HepG2 (cell line): ENCODE measurements around the gene RDM1. TPM values are rescaled to one million over a fixed set of nuclear protein-coding genes. Genes with fewer than 3 reads are reported as not detected.

ENCODE experiments used
- ATAC-seq: fragments of 200-7000 bp; cut with Tn5 transposase; 3 replicates; pipeline ENCODE4 v1.9.1; 2020; ENCODE audit warnings: mild to moderate bottlenecking, moderate library complexity
- BruUV-seq: library from RNA; stranded (reverse); fragments of 400-500 nt; replicated peaks from 2 replicates; lab custom pipeline; 2021; lab: Mats Ljungman, UMichigan
- CTCF ChIA-PET: fragments of 300-600 bp; formaldehyde crosslinking; extraction: SDS; loops from one replicate; lab custom pipeline; 2021; ENCODE audit warnings: low total read pairs, inconsistent platforms, low intra/inter-chr PET ratio; lab: Yijun Ruan, JAX
- POLR2A ChIA-PET: fragments of 350-600 bp; sonication (Branson Sonifier 250); formaldehyde crosslinking; loops from one replicate; lab custom pipeline; 2020; ENCODE audit warnings: antibody characterized with exemption, inconsistent platforms; lab: Yijun Ruan, JAX
- DNase-seq: peaks from one replicate; pipeline ENCODE4 v3.0.0-alpha.2; 2015; ENCODE audit warnings: low spot score
- FAIRE-seq: peaks from 3 replicates; lab custom pipeline; 2011; peaks lifted over from hg19 to GRCh38; lab: Jason Lieb, UNC
- H2AFZ ChIP-seq: one replicate; pipeline ENCODE4 v1.6.1; 2011; ENCODE audit warnings: low read length, inconsistent platforms
- H3K27ac ChIP-seq: fragments of 300-600 bp; 3 replicates; pipeline ENCODE4 v1.8.0; 2011; ENCODE audit warnings: mixed run types, mild to moderate bottlenecking, mixed read lengths, low read length, inconsistent platforms; ENCODE audit not compliant: insufficient read depth; ENCODE audit errors: extremely low read length
- H3K27me3 ChIP-seq, 2 experiments: fragments of 200-600 bp in 1 of 2; 2 replicates in 1 of 2; 3 replicates in 1 of 2; pipeline versions ENCODE4 v1.6.0 to v1.8.0; 2011; ENCODE audit warnings: low read length in 2 of 2, mild to moderate bottlenecking in 2 of 2, moderate library complexity in 2 of 2, inconsistent platforms in 1 of 2; ENCODE audit not compliant: insufficient read depth in 2 of 2, control insufficient read depth in 1 of 2
- H3K36me3 ChIP-seq, 2 experiments: fragments of 200-600 bp in 1 of 2; replicated peaks in 1 of 2; 2 replicates in 1 of 2; 3 replicates in 1 of 2; pipeline versions ENCODE4 v1.5.1 to v1.8.0; 2011; ENCODE audit warnings: low read length in 2 of 2, inconsistent platforms in 1 of 2; ENCODE audit not compliant: insufficient read depth in 2 of 2, control insufficient read depth in 1 of 2
- H3K4me1 ChIP-seq: 2 replicates; pipeline ENCODE4 v1.5.1; 2012; ENCODE audit warnings: low read length, inconsistent platforms; ENCODE audit not compliant: insufficient read depth
- H3K4me2 ChIP-seq: 2 replicates; pipeline ENCODE4 v1.6.0; 2011; ENCODE audit warnings: low read depth, low read length, inconsistent platforms
- H3K4me3 ChIP-seq, 3 experiments: fragments of 200-600 bp in 1 of 3; sonication (generic), shearing (Covaris generic) in 1 of 3; replicated peaks in 1 of 3; 2 replicates each; pipeline ENCODE4 v1.5.1; 2011 to 2016; ENCODE audit warnings: low read length in 3 of 3, inconsistent platforms in 2 of 3, low read depth in 2 of 3, mild to moderate bottlenecking in 2 of 3, control low read depth in 1 of 3, mixed read lengths in 1 of 3; ENCODE audit not compliant: insufficient read depth in 1 of 3
- H3K79me2 ChIP-seq: one replicate; pipeline ENCODE4 v1.6.1; 2011; ENCODE audit warnings: low read length, inconsistent platforms; ENCODE audit not compliant: insufficient read depth
- H3K9ac ChIP-seq: 2 replicates; pipeline ENCODE4 v1.6.0; 2011; ENCODE audit warnings: mild to moderate bottlenecking, low read depth, low read length, inconsistent platforms; ENCODE audit not compliant: insufficient read depth
- H3K9me3 ChIP-seq: 2 replicates; pipeline ENCODE4 v1.5.1; 2012; ENCODE audit warnings: mild to moderate bottlenecking, low read length
- H4K20me1 ChIP-seq: 2 replicates; pipeline ENCODE4 v1.6.0; 2011; ENCODE audit warnings: inconsistent platforms, mild to moderate bottlenecking, low read length, moderate library complexity; ENCODE audit not compliant: insufficient read depth
- GABPA ChIP-seq, 2 experiments: IDR thresholded peaks; 2 replicates each; pipeline ENCODE4 v1.6.1; 2011 to 2016; ENCODE audit warnings: low read depth in 2 of 2, low read length in 1 of 2, missing biosample characterization in 1 of 2, missing genetic modification characterization in 1 of 2
- HNF4G ChIP-seq, 2 experiments: sonication (generic) in 1 of 2; formaldehyde crosslinking in 1 of 2; IDR thresholded peaks; 2 replicates each; pipeline versions ENCODE4 v1.4.0 to v1.6.1; 2011 to 2020; ENCODE audit warnings: borderline replicate concordance in 2 of 2, low read depth in 2 of 2, mild to moderate bottlenecking in 2 of 2, low read length in 1 of 2, missing genetic modification reagents in 1 of 2, moderate library complexity in 1 of 2
- KDM6A ChIP-seq: IDR thresholded peaks from 2 replicates; pipeline ENCODE4 v1.6.1; 2016; ENCODE audit warnings: low read depth
- MTERF4 ChIP-seq: sonication (generic); formaldehyde crosslinking; IDR thresholded peaks from 2 replicates; pipeline ENCODE4 v1.8.0; 2023; ENCODE audit warnings: mild to moderate bottlenecking, missing genetic modification reagents
- NR3C1 ChIP-seq: sonication (generic); formaldehyde crosslinking; IDR thresholded peaks from 2 replicates; pipeline ENCODE4 v1.4.0; 2020; ENCODE audit warnings: missing genetic modification reagents
- POLR2AphosphoS2 ChIP-seq: IDR thresholded peaks from 2 replicates; pipeline ENCODE4 v1.6.1; 2011; ENCODE audit warnings: low read depth, low read length, improper control_type of control experiment
- PRPF4 ChIP-seq: fragments of 200-400 bp; formaldehyde crosslinking; IDR thresholded peaks from 2 replicates; pipeline ENCODE4 v1.6.1; 2016; ENCODE audit warnings: low read length, low read depth; ENCODE audit not compliant: poor library complexity, severe bottlenecking
- THAP11 ChIP-seq: IDR thresholded peaks from 2 replicates; pipeline ENCODE4 v1.6.1; 2016; ENCODE audit warnings: missing biosample characterization, missing genetic modification reagents
- ZNF460 ChIP-seq: sonication (generic); formaldehyde crosslinking; IDR thresholded peaks from 2 replicates; pipeline ENCODE4 v1.5.1; 2020; ENCODE audit warnings: missing genetic modification reagents, mild to moderate bottlenecking, borderline replicate concordance
- ZNF546 ChIP-seq: sonication (generic); formaldehyde crosslinking; conservative IDR thresholded peaks from 2 replicates; pipeline ENCODE4 v1.8.1; 2023; ENCODE audit warnings: mild to moderate bottlenecking, missing genetic modification reagents
- ZNF574 ChIP-seq: sonication (generic); formaldehyde crosslinking; IDR thresholded peaks from 2 replicates; pipeline ENCODE4 v1.4.0; 2020; ENCODE audit warnings: missing genetic modification reagents
- ZNF737 ChIP-seq: sonication (generic); formaldehyde crosslinking; IDR thresholded peaks from 2 replicates; pipeline ENCODE4 v1.5.0; 2020; ENCODE audit warnings: missing genetic modification reagents, mild to moderate bottlenecking, borderline replicate concordance
- in situ Hi-C: cut with HindIII; loops from 2 replicates; pipeline ENCODE4 v1.10.0; 2017; ENCODE audit warnings: low pct_unique_long_range_greater_than_20kb; ENCODE audit not compliant: extremely low pct_ligation_motif_present
- intact Hi-C: fragments of 100-400 bp; cut with micrococcal nuclease; formaldehyde crosslinking; loops from one replicate; pipeline ENCODE4 v1.10.0; 2022; ENCODE audit not compliant: unreplicated experiment
- polyA plus RNA-seq, 8 experiments: library from polyadenylated mRNA; depleted of rRNA in 3 of 8; stranded (reverse) in 7 of 8; unstranded in 1 of 8; fragments of >200 nt; fragmentation: Illumina TruSeq in 4 of 8; extraction: Trizol in 4 of 8; gene quantifications; 2 replicates each; pipeline versions ENCODE4 v1.2.1 to v1.2.3, GENCODE V29; 2011 to 2016; ENCODE audit warnings: low read depth in 4 of 8, missing spikeins in 1 of 8, mixed read lengths in 1 of 8; ENCODE audit not compliant: insufficient read depth in 1 of 8
- total RNA-seq, 5 experiments: library from RNA; depleted of rRNA; stranded (reverse); fragments of >200 nt; fragmentation: Illumina TruSeq; extraction: Trizol; gene quantifications; 2 replicates each; pipeline ENCODE4 v1.2.3, GENCODE V29; 2016; ENCODE audit warnings: low read depth in 1 of 5
- TF ChIP-seq, protein P1 (sequence below): sonication (generic); formaldehyde crosslinking; IDR thresholded peaks from 2 replicates; pipeline ENCODE4 v1.4.0; 2020; ENCODE audit warnings: missing genetic modification reagents, borderline replicate concordance
- TF ChIP-seq, protein P2 (sequence below): sonication (generic); formaldehyde crosslinking; IDR thresholded peaks from 2 replicates; pipeline ENCODE4 v1.8.1; 2023; ENCODE audit warnings: mild to moderate bottlenecking, missing genetic modification reagents

Gene RDM1
- total and polyA plus RNA-seq, 2 of the 13 experiments (the other 11 are each of a cell fraction or from before 2014, with no cell fraction given): 0.28 to 0.40 TPM

GRCh38 chr17:35877345-35878029 lies 53.1 kb downstream of the RDM1 start:
- ATAC-seq (no peak), FAIRE-seq (no peak), DNase-seq (no peak)
- Histone ChIP-seq H3K9me3 (no peaks in the 10 kb centered on the region), H3K4me1 (peaks cover 46% of the 10 kb centered on the region), H3K27ac (no peak overlapping the region), H4K20me1 (no peaks in the 10 kb centered on the region), H3K4me3 (no peak overlapping the region), H2AFZ (no peak overlapping the region), H3K79me2 (no peaks in the 10 kb centered on the region), H3K36me3 (no peaks in the 10 kb centered on the region), H3K27me3 (no peaks in the 10 kb centered on the region), H3K9ac (no peak overlapping the region), H3K4me2 (no peak overlapping the region; the same call in 1 of the 2 replicates)
- BruUV-seq: no TSS peak
- ChIA-PET POLR2A (no interaction called here), CTCF (no interaction called here)
- intact Hi-C loops: no loop called here
- in situ Hi-C loops: no loop called here
- TF ChIP-seq ZNF546 (CRISPR knock-in tag): no peak
- no peak for TF ChIP-seq PRPF4
- TF ChIP-seq ZNF460 (CRISPR knock-in tag): no peak
- TF ChIP-seq, protein P1, sequence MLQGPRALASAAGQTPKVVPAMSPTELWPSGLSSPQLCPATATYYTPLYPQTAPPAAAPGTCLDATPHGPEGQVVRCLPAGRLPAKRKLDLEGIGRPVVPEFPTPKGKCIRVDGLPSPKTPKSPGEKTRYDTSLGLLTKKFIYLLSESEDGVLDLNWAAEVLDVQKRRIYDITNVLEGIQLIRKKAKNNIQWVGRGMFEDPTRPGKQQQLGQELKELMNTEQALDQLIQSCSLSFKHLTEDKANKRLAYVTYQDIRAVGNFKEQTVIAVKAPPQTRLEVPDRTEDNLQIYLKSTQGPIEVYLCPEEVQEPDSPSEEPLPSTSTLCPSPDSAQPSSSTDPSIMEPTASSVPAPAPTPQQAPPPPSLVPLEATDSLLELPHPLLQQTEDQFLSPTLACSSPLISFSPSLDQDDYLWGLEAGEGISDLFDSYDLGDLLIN (CRISPR knock-in tag): no peak
- TF ChIP-seq HNF4G (IDR thresholded peaks at IDR 0.05; ENCODE audit: borderline replicate concordance, low read depth, low read length): no peak
- no peak for TF ChIP-seq HNF4G (CRISPR knock-in tag; IDR thresholded peaks at IDR 0.05; ENCODE audit: borderline replicate concordance, low read depth)
- no peak for TF ChIP-seq NR3C1 (CRISPR knock-in tag)
- TF ChIP-seq KDM6A: no peak
- no peak for TF ChIP-seq ZNF574
- TF ChIP-seq, protein P2, sequence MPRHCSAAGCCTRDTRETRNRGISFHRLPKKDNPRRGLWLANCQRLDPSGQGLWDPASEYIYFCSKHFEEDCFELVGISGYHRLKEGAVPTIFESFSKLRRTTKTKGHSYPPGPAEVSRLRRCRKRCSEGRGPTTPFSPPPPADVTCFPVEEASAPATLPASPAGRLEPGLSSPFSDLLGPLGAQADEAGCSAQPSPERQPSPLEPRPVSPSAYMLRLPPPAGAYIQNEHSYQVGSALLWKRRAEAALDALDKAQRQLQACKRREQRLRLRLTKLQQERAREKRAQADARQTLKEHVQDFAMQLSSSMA: no peak
- no peak for TF ChIP-seq POLR2AphosphoS2
- no peak for TF ChIP-seq GABPA (IDR thresholded peaks at IDR 0.05; ENCODE audit: low read depth, low read length)
- TF ChIP-seq GABPA (CRISPR knock-in tag; IDR thresholded peaks at IDR 0.05; ENCODE audit: low read depth): no peak
- TF ChIP-seq MTERF4: no peak
- TF ChIP-seq THAP11 (CRISPR knock-in tag): no peak
- no peak for TF ChIP-seq ZNF737 (CRISPR knock-in tag)
